ENCODE data around the gene SLC9A6.

SLC9A6 gene

GRCh38 chrX:136059350-136059749 is 74.1 kb downstream of the SLC9A6 start:
- no peaks in the 10 kb centered on the region for H3K4me1 ChIP-seq (ENCODE audit: control insufficient read depth in 1 of 2, insufficient read depth in 2 of 2, low read length in 2 of 2)
- H3K27me3 ChIP-seq (ENCODE audit: control insufficient read depth in 1 of 2, insufficient read depth in 2 of 2, low read length in 2 of 2): no peaks in the 10 kb centered on the region

GRCh38 chrX:136061286-136061685 is 76.1 kb downstream of the SLC9A6 start:
- Histone ChIP-seq H3K27ac (ENCODE audit: low read depth, low read length) (no peak overlapping the region), H3K4me1 (ENCODE audit: control insufficient read depth in 1 of 2, insufficient read depth in 2 of 2, low read length in 2 of 2) (no peaks in the 10 kb centered on the region), H3K9ac (ENCODE audit: low read depth in 1 of 2, low read length in 2 of 2) (no peak overlapping the region)

More at GRCh38 chrX:136059350-136059749, 74.1 kb downstream of the SLC9A6 start:
- no peaks in the 10 kb centered on the region for H3K36me3 ChIP-seq (ENCODE audit: control insufficient read depth in 1 of 2, insufficient read depth in 2 of 2, low read length in 2 of 2)
- no peak overlapping the region for H3K27ac ChIP-seq (ENCODE audit: low read depth, low read length)
- H3K4me3 ChIP-seq (ENCODE audit: low read depth in 1 of 2, low read length in 2 of 2): no peak overlapping the region
- no peaks in the 10 kb centered on the region for H3K9me3 ChIP-seq (ENCODE audit: control insufficient read depth in 1 of 2, low read length in 2 of 2)
- H3K9ac ChIP-seq (ENCODE audit: low read depth in 1 of 2, low read length in 2 of 2): no peak overlapping the region

GRCh38 chrX:136061696-136062095 is 76.5 kb downstream of the SLC9A6 start:
- no peak overlapping the region for H3K4me3 ChIP-seq (ENCODE audit: low read depth in 1 of 2, low read length in 2 of 2)
- no peaks in the 10 kb centered on the region for H3K4me1 ChIP-seq (ENCODE audit: control insufficient read depth in 1 of 2, insufficient read depth in 2 of 2, low read length in 2 of 2)
- no peak overlapping the region for H3K27ac ChIP-seq (ENCODE audit: low read depth, low read length)

More at GRCh38 chrX:136061286-136061685, 76.1 kb downstream of the SLC9A6 start:
- no peaks in the 10 kb centered on the region for H3K9me3 ChIP-seq (ENCODE audit: control insufficient read depth in 1 of 2, low read length in 2 of 2)
- H3K27me3 ChIP-seq (ENCODE audit: control insufficient read depth in 1 of 2, insufficient read depth in 2 of 2, low read length in 2 of 2): no peaks in the 10 kb centered on the region
- H3K4me3 ChIP-seq (ENCODE audit: low read depth in 1 of 2, low read length in 2 of 2): no peak overlapping the region
- no peaks in the 10 kb centered on the region for H3K36me3 ChIP-seq (ENCODE audit: control insufficient read depth in 1 of 2, insufficient read depth in 2 of 2, low read length in 2 of 2)

GRCh38 chrX:136063340-136064079 is 78.3 kb downstream of the SLC9A6 start:
- no peak overlapping the region for H3K4me3 ChIP-seq (ENCODE audit: low read depth in 1 of 2, low read length in 2 of 2)
- peak overlapping the region; percentile 32 for H3K27ac ChIP-seq (ENCODE audit: low read depth, low read length)
- no peaks in the 10 kb centered on the region for H3K27me3 ChIP-seq (ENCODE audit: control insufficient read depth in 1 of 2, insufficient read depth in 2 of 2, low read length in 2 of 2)
- H3K9me3 ChIP-seq (ENCODE audit: control insufficient read depth in 1 of 2, low read length in 2 of 2): no peaks in the 10 kb centered on the region
- H3K4me1 ChIP-seq (ENCODE audit: control insufficient read depth in 1 of 2, insufficient read depth in 2 of 2, low read length in 2 of 2): no peaks in the 10 kb centered on the region
- no peak overlapping the region for H3K9ac ChIP-seq (ENCODE audit: low read depth in 1 of 2, low read length in 2 of 2)
- H3K36me3 ChIP-seq (ENCODE audit: control insufficient read depth in 1 of 2, insufficient read depth in 2 of 2, low read length in 2 of 2): no peaks in the 10 kb centered on the region

More at GRCh38 chrX:136061696-136062095, 76.5 kb downstream of the SLC9A6 start:
- Histone ChIP-seq H3K27me3 (ENCODE audit: control insufficient read depth in 1 of 2, insufficient read depth in 2 of 2, low read length in 2 of 2) (no peaks in the 10 kb centered on the region), H3K36me3 (ENCODE audit: control insufficient read depth in 1 of 2, insufficient read depth in 2 of 2, low read length in 2 of 2) (no peaks in the 10 kb centered on the region), H3K9me3 (ENCODE audit: control insufficient read depth in 1 of 2, low read length in 2 of 2) (no peaks in the 10 kb centered on the region), H3K9ac (ENCODE audit: low read depth in 1 of 2, low read length in 2 of 2) (no peak overlapping the region)

GRCh38 chrX:136064661-136065043 is 79.4 kb downstream of the SLC9A6 start:
- Histone ChIP-seq H3K27ac (ENCODE audit: low read depth, low read length) (peak overlapping the region; percentile 10), H3K36me3 (ENCODE audit: control insufficient read depth in 1 of 2, insufficient read depth in 2 of 2, low read length in 2 of 2) (no peaks in the 10 kb centered on the region), H3K27me3 (ENCODE audit: control insufficient read depth in 1 of 2, insufficient read depth in 2 of 2, low read length in 2 of 2) (no peaks in the 10 kb centered on the region), H3K4me1 (ENCODE audit: control insufficient read depth in 1 of 2, insufficient read depth in 2 of 2, low read length in 2 of 2) (no peaks in the 10 kb centered on the region), H3K9me3 (ENCODE audit: control insufficient read depth in 1 of 2, low read length in 2 of 2) (no peaks in the 10 kb centered on the region), H3K4me3 (ENCODE audit: low read depth in 1 of 2, low read length in 2 of 2) (no peak overlapping the region), H3K9ac (ENCODE audit: low read depth in 1 of 2, low read length in 2 of 2) (peak overlapping the region in 1 of 2 donors; percentile 18)

GRCh38 chrX:136065044-136065671 is 79.9 kb downstream of the SLC9A6 start:
- no peaks in the 10 kb centered on the region for H3K4me1 ChIP-seq (ENCODE audit: control insufficient read depth in 1 of 2, insufficient read depth in 2 of 2, low read length in 2 of 2)
- H3K9ac ChIP-seq (ENCODE audit: low read depth in 1 of 2, low read length in 2 of 2): no peak overlapping the region
- H3K27me3 ChIP-seq (ENCODE audit: control insufficient read depth in 1 of 2, insufficient read depth in 2 of 2, low read length in 2 of 2): no peaks in the 10 kb centered on the region
- H3K9me3 ChIP-seq (ENCODE audit: control insufficient read depth in 1 of 2, low read length in 2 of 2): no peaks in the 10 kb centered on the region
- no peak overlapping the region for H3K4me3 ChIP-seq (ENCODE audit: low read depth in 1 of 2, low read length in 2 of 2)
- no peak overlapping the region for H3K27ac ChIP-seq (ENCODE audit: low read depth, low read length)
- H3K36me3 ChIP-seq (ENCODE audit: control insufficient read depth in 1 of 2, insufficient read depth in 2 of 2, low read length in 2 of 2): no peaks in the 10 kb centered on the region

- no peaks in the 10 kb centered on the region for H3K36me3 ChIP-seq (ENCODE audit: control insufficient read depth in 1 of 2, insufficient read depth in 2 of 2, low read length in 2 of 2)
- no peak overlapping the region for H3K4me3 ChIP-seq (ENCODE audit: low read depth in 1 of 2, low read length in 2 of 2)
- no peak overlapping the region for H3K9ac ChIP-seq (ENCODE audit: low read depth in 1 of 2, low read length in 2 of 2)
- no peaks in the 10 kb centered on the region for H3K27me3 ChIP-seq (ENCODE audit: control insufficient read depth in 1 of 2, insufficient read depth in 2 of 2, low read length in 2 of 2)
- no peak overlapping the region for H3K27ac ChIP-seq (ENCODE audit: low read depth, low read length)
- H3K9me3 ChIP-seq (ENCODE audit: control insufficient read depth in 1 of 2, low read length in 2 of 2): no peaks in the 10 kb centered on the region
- H3K4me1 ChIP-seq (ENCODE audit: control insufficient read depth in 1 of 2, insufficient read depth in 2 of 2, low read length in 2 of 2): no peaks in the 10 kb centered on the region
Measured at GRCh38 chrX:136067097-136067496, 81.9 kb downstream of the SLC9A6 start.

- H3K36me3 ChIP-seq (ENCODE audit: control insufficient read depth in 1 of 2, insufficient read depth in 2 of 2, low read length in 2 of 2): no peaks in the 10 kb centered on the region
- no peak overlapping the region for H3K4me3 ChIP-seq (ENCODE audit: low read depth in 1 of 2, low read length in 2 of 2)
- H3K9me3 ChIP-seq (ENCODE audit: control insufficient read depth in 1 of 2, low read length in 2 of 2): no peaks in the 10 kb centered on the region
- no peak overlapping the region for H3K27ac ChIP-seq (ENCODE audit: low read depth, low read length)
- H3K27me3 ChIP-seq (ENCODE audit: control insufficient read depth in 1 of 2, insufficient read depth in 2 of 2, low read length in 2 of 2): no peaks in the 10 kb centered on the region
- no peaks in the 10 kb centered on the region for H3K4me1 ChIP-seq (ENCODE audit: control insufficient read depth in 1 of 2, insufficient read depth in 2 of 2, low read length in 2 of 2)
- H3K9ac ChIP-seq (ENCODE audit: low read depth in 1 of 2, low read length in 2 of 2): no peak overlapping the region
Measured at GRCh38 chrX:136067966-136068365, 82.7 kb downstream of the SLC9A6 start.

GRCh38 chrX:136076942-136077341 is 91.7 kb downstream of the SLC9A6 start:
- no peaks in the 10 kb centered on the region for H3K4me1 ChIP-seq (ENCODE audit: control insufficient read depth in 1 of 2, insufficient read depth in 2 of 2, low read length in 2 of 2)
- H3K27ac ChIP-seq (ENCODE audit: low read depth, low read length): no peak overlapping the region
- H3K36me3 ChIP-seq (ENCODE audit: control insufficient read depth in 1 of 2, insufficient read depth in 2 of 2, low read length in 2 of 2): no peaks in the 10 kb centered on the region
- H3K9ac ChIP-seq (ENCODE audit: low read depth in 1 of 2, low read length in 2 of 2): no peak overlapping the region
- H3K4me3 ChIP-seq (ENCODE audit: low read depth in 1 of 2, low read length in 2 of 2): no peak overlapping the region
- no peaks in the 10 kb centered on the region for H3K9me3 ChIP-seq (ENCODE audit: control insufficient read depth in 1 of 2, low read length in 2 of 2)
- no peaks in the 10 kb centered on the region for H3K27me3 ChIP-seq (ENCODE audit: control insufficient read depth in 1 of 2, insufficient read depth in 2 of 2, low read length in 2 of 2)

GRCh38 chrX:136080766-136081165 is 95.5 kb downstream of the SLC9A6 start:
- no peak overlapping the region for H3K9ac ChIP-seq (ENCODE audit: low read depth in 1 of 2, low read length in 2 of 2)
- H3K9me3 ChIP-seq (ENCODE audit: control insufficient read depth in 1 of 2, low read length in 2 of 2): no peaks in the 10 kb centered on the region
- no peaks in the 10 kb centered on the region for H3K27me3 ChIP-seq (ENCODE audit: control insufficient read depth in 1 of 2, insufficient read depth in 2 of 2, low read length in 2 of 2)
- H3K4me3 ChIP-seq (ENCODE audit: low read depth in 1 of 2, low read length in 2 of 2): no peak overlapping the region
- H3K4me1 ChIP-seq (ENCODE audit: control insufficient read depth in 1 of 2, insufficient read depth in 2 of 2, low read length in 2 of 2): no peaks in the 10 kb centered on the region
- no peaks in the 10 kb centered on the region for H3K36me3 ChIP-seq (ENCODE audit: control insufficient read depth in 1 of 2, insufficient read depth in 2 of 2, low read length in 2 of 2)
- no peak overlapping the region for H3K27ac ChIP-seq (ENCODE audit: low read depth, low read length)

Data from duodenal mucosa (tissue), 2 donors.